ENCODE data around the gene ANKZF1. TPM values are rescaled to one million over a fixed set of nuclear protein-coding genes. Genes with fewer than 3 reads are reported as not detected.

Gene ANKZF1
- polyA plus RNA-seq, 3 donors, result 7.6 to 79.3 (median 10.4) TPM

DNA sequence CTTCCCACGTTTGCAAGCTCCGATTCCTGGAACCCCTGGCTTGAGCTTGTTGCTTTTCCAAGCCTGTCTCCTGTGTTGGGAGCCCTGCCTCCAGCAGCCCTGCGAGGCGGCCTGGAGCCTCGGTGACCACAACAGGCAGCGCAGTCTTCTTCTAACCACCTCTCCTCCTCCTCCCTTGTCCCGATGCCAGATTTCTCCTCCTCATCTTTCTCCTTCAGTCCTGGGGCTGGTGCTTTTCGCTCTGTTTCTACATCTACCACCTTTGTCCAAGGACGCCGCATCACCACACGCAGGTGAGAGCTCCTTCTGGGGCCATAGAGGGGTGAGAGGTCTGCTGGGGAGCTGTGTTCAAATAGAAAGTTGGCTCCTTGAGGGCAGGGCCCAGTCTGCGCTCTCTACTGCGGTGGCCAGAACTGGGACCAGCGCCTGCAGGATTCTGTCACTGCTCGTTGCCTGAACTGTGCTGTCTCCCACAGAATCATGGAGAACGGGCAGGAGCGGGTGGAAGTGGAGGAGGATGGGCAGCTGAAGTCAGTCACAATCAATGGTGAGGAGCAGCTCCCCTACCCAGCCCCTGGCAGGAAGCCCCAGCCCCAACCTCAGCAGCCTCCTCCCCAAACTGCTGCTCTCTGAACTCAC, 53.5 kb downstream of the ANKZF1 start:
- Histone ChIP-seq H2AFZ (ENCODE audit: insufficient read depth, low read depth, low read length, poor library complexity, severe bottlenecking) (no peak overlapping the region), H3K4me1 (ENCODE audit: control insufficient read depth in 1 of 2, insufficient read depth in 2 of 2, low read length in 2 of 2) (peaks cover 17 to 23% of the 10 kb centered on the region in 2 donors)

More for the DNA sequence above, 53.5 kb downstream of the ANKZF1 start:
- H3K4me2 ChIP-seq (replicated peaks; ENCODE audit: extremely low read depth, low read length, poor library complexity, severe bottlenecking), result no peak overlapping the region
- peaks cover 49 to 56% of the 10 kb centered on the region in 2 donors for H3K36me3 ChIP-seq (replicated peaks in 1 of 2; ENCODE audit: control insufficient read depth in 1 of 2, insufficient read depth in 2 of 2, low read length in 2 of 2)
- H3K27me3 Mint-ChIP-seq (ENCODE audit: low read depth in 3 of 3), result peaks cover 0 to 4% (median 2%) of the 10 kb centered on the region in 3 donors
- H3K36me3 Mint-ChIP-seq, result peaks cover 58 to 62% of the 10 kb centered on the region in 2 donors
- H3K4me3 Mint-ChIP-seq, result no peak overlapping the region
- H3K27ac Mint-ChIP-seq, result peak overlapping the region in 5 of 7 donors; percentile 2 to 71 (median 27)
- no peak for TF ChIP-seq CTCF (IDR thresholded peaks at IDR 0.05)
- no peaks in the 10 kb centered on the region for H3K27me3 ChIP-seq (ENCODE audit: control insufficient read depth in 2 of 2, insufficient read depth in 2 of 2, low read length in 2 of 2)
- peaks cover 0 to 2% (median 0%) of the 10 kb centered on the region in 7 donors for H3K9me3 Mint-ChIP-seq
- no peak for DNase-seq
- H3K4me3 ChIP-seq (replicated peaks in 1 of 3; ENCODE audit: low read depth in 2 of 3, low read length in 3 of 3), result no peak overlapping the region
- H3K4me1 Mint-ChIP-seq, result peaks cover 21% of the 10 kb centered on the region
- no peaks in the 10 kb centered on the region for H3K9me3 ChIP-seq (replicated peaks in 1 of 2; ENCODE audit: control insufficient read depth in 1 of 2, insufficient read depth in 1 of 2, low read length in 2 of 2)
- H3K79me2 ChIP-seq (ENCODE audit: insufficient read depth, low read length), result peaks cover 5% of the 10 kb centered on the region
- H3K27ac ChIP-seq (ENCODE audit: low read depth in 1 of 2, low read length in 2 of 2), result peak overlapping the region in 1 of 2 donors; percentile 41
- WGBS (ENCODE audit: insufficient coverage), result 100% methylated on average over 9 of the region's 17 CpGs
- intact Hi-C loops (cut with micrococcal nuclease), result no loop called here
- H3K9ac ChIP-seq (ENCODE audit: insufficient read depth, low read length, poor library complexity, severe bottlenecking), result no peak overlapping the region
- H4K20me1 ChIP-seq (ENCODE audit: insufficient read depth, low read length), result peaks cover 5% of the 10 kb centered on the region

Data from CD14-positive monocyte (primary cell).